Stimulated activated CD8-positive, alpha-beta memory T cell treated with anti-CD3 and anti-CD28 coated beads, Interleukin-12 subunit alpha, Interleukin-12 subunit beta, amount 100 ng/mL, for 24 hours (primary cell): ENCODE results near the gene KLHL30.

ENCODE experiments used
- DNase-seq: peaks from one replicate; pipeline ENCODE4 v3.0.0-alpha.2; 2020; ENCODE audit errors: extremely low read depth

The KLHL30 gene

GRCh38 chr2:238117199-238118154 is 21.0 kb upstream of the KLHL30 start:
- no peak for DNase-seq

GRCh38 chr2:238119756-238120462 is 18.6 kb upstream of the KLHL30 start:
- no peak for DNase-seq

- DNase-seq, result no peak
Observed at GRCh38 chr2:238120463-238121298, 17.8 kb upstream of the KLHL30 start.

GRCh38 chr2:238121511-238122286 is 16.8 kb upstream of the KLHL30 start:
- no peak for DNase-seq

GRCh38 chr2:238122287-238123217 is 15.9 kb upstream of the KLHL30 start:
- DNase-seq, result no peak

- DNase-seq, result no peak
Observed at GRCh38 chr2:238123218-238123971, 15.1 kb upstream of the KLHL30 start.

- no peak for DNase-seq
Observed at GRCh38 chr2:238123991-238124470, 14.4 kb upstream of the KLHL30 start.

- DNase-seq, result no peak
Observed at GRCh38 chr2:238124488-238125126, 13.9 kb upstream of the KLHL30 start.

- no peak for DNase-seq
Observed at GRCh38 chr2:238125127-238125885, 13.2 kb upstream of the KLHL30 start.

- DNase-seq, result no peak
Observed at GRCh38 chr2:238126338-238126737, 12.1 kb upstream of the KLHL30 start.

GRCh38 chr2:238126775-238127164 is 11.7 kb upstream of the KLHL30 start:
- DNase-seq, result no peak

- DNase-seq, result no peak
Observed at GRCh38 chr2:238127165-238128060, 11.1 kb upstream of the KLHL30 start.

GRCh38 chr2:238128061-238128440 is 10.4 kb upstream of the KLHL30 start:
- no peak for DNase-seq

GRCh38 chr2:238128534-238129001 is 9.9 kb upstream of the KLHL30 start:
- DNase-seq, result no peak

GRCh38 chr2:238129166-238130010 is 9.1 kb upstream of the KLHL30 start:
- DNase-seq, result no peak
